ENCODE data around the gene CD248. TPM values are rescaled to one million over a fixed set of nuclear protein-coding genes. Genes with fewer than 3 reads are reported as not detected.
"Not testable (repeated sequence)": the region's sequence is repeated elsewhere in the genome, so short reads cannot be mapped to it uniquely, and the experiment has no call there.

Gene CD248
- polyA plus RNA-seq, 1 donor, result 106 TPM

- DNase-seq, result peak; percentile 82
These were observed 11.7 kb upstream of the CD248 start for GRCh38 chr11:66328302-66329144.

- no peak for DNase-seq
These were observed 11.1 kb upstream of the CD248 start for GRCh38 chr11:66328031-66328301.

- DNase-seq, result no peak
These were observed 10.6 kb upstream of the CD248 start for GRCh38 chr11:66327171-66328030.

- no peak for DNase-seq
These were observed 9.6 kb upstream of the CD248 start for GRCh38 chr11:66326261-66327111.

GRCh38 chr11:66325263-66325671 lies 8.4 kb upstream of the CD248 start:
- no peak for DNase-seq

GRCh38 chr11:66324664-66325063 lies 7.8 kb upstream of the CD248 start:
- no peak for DNase-seq

GRCh38 chr11:66323684-66324083 lies 6.8 kb upstream of the CD248 start:
- DNase-seq, result no peak

- DNase-seq, result no peak
These were observed 6.0 kb upstream of the CD248 start for GRCh38 chr11:66322732-66323427.

- no peak for DNase-seq
These were observed 4.8 kb upstream of the CD248 start for GRCh38 chr11:66321606-66322005.

- not testable (repeated sequence) for DNase-seq
These were observed 3.9 kb upstream of the CD248 start for GRCh38 chr11:66320748-66321147.

- not testable (repeated sequence) for DNase-seq
These were observed 3.4 kb upstream of the CD248 start for GRCh38 chr11:66320289-66320688.

- DNase-seq, result no peak
These were observed 1.7 kb upstream of the CD248 start for GRCh38 chr11:66318600-66318970.

GRCh38 chr11:66317723-66318599 lies 1.1 kb upstream of the CD248 start:
- no peak for DNase-seq

GRCh38 chr11:66317322-66317722 lies 478 bp upstream of the CD248 start:
- no peak for DNase-seq

- DNase-seq, result no peak
These were observed 678 bp downstream of the CD248 start for GRCh38 chr11:66315921-66316811.

- DNase-seq, result no peak
These were observed 1.4 kb downstream of the CD248 start for GRCh38 chr11:66315498-66315885.

- no peak for DNase-seq
These were observed 2.0 kb downstream of the CD248 start for GRCh38 chr11:66314561-66315497.

- DNase-seq, result no peak
These were observed 2.7 kb downstream of the CD248 start for GRCh38 chr11:66314186-66314501.

All from hindlimb muscle (tissue), 1 donor.